SK-N-SH treated with all-trans-retinoic acid at 6 μM for 48 hours (cell line): Measurements from ENCODE around the gene NET1.

Experiments used
- ATAC-seq: fragments of 200-7000 bp; cut with Tn5 transposase; 3 replicates; pipeline ENCODE4 v1.9.1; 2020; ENCODE audit warnings: mild to moderate bottlenecking, moderate library complexity
- BACH2 ChIP-seq: fragments of 250-450 bp; sonication (Bioruptor Pico); IDR thresholded peaks from 2 replicates; pipeline ENCODE4 v1.9.0; 2021; ENCODE audit warnings: mild to moderate bottlenecking, borderline replicate concordance
- CSDC2 ChIP-seq: fragments of 250-450 bp; sonication (Bioruptor Pico); IDR thresholded peaks from 2 replicates; pipeline ENCODE4 v1.5.0; 2020; ENCODE audit warnings: mild to moderate bottlenecking, moderate library complexity
- ESRRG ChIP-seq: fragments of 250-450 bp; sonication (Bioruptor Pico); IDR thresholded peaks from 2 replicates; pipeline ENCODE4 v1.6.1; 2021; ENCODE audit warnings: mild to moderate bottlenecking
- GLIS3 ChIP-seq: fragments of 250-450 bp; sonication (Bioruptor Pico); IDR thresholded peaks from 2 replicates; pipeline ENCODE4 v1.5.0; 2020; ENCODE audit warnings: mild to moderate bottlenecking, moderate library complexity
- OSR1 ChIP-seq: fragments of 250-450 bp; sonication (Bioruptor Pico); IDR thresholded peaks from 2 replicates; pipeline ENCODE4 v1.8.0; 2022; ENCODE audit warnings: moderate library complexity, mild to moderate bottlenecking, inconsistent platforms
- SNAI2 ChIP-seq: fragments of 250-450 bp; sonication (Bioruptor Pico); IDR thresholded peaks from 2 replicates; pipeline ENCODE4 v1.5.0; 2020; ENCODE audit warnings: mild to moderate bottlenecking, moderate library complexity
- TCF4 ChIP-seq: fragments of 250-450 bp; sonication (Bioruptor Pico); IDR thresholded peaks from 2 replicates; pipeline ENCODE4 v1.8.0; 2021; ENCODE audit warnings: mild to moderate bottlenecking, moderate library complexity, borderline replicate concordance
- TOX ChIP-seq: fragments of 250-450 bp; sonication (Bioruptor Pico); IDR thresholded peaks from 2 replicates; pipeline ENCODE4 v1.8.0; 2021; ENCODE audit warnings: mild to moderate bottlenecking, moderate library complexity, borderline replicate concordance
- ZC3H10 ChIP-seq: fragments of 250-450 bp; sonication (Bioruptor Pico); IDR thresholded peaks from 2 replicates; pipeline ENCODE4 v1.5.1; 2021; ENCODE audit warnings: mild to moderate bottlenecking, moderate library complexity
- ZFP30 ChIP-seq: fragments of 450-650 bp; formaldehyde crosslinking; IDR thresholded peaks from 2 replicates; pipeline ENCODE4 v1.5.0; 2022; ENCODE audit warnings: mild to moderate bottlenecking, moderate library complexity
- ZNF565 ChIP-seq: fragments of 450-650 bp; formaldehyde crosslinking; conservative IDR thresholded peaks from 2 replicates; pipeline ENCODE4 v1.5.0; 2020; ENCODE audit warnings: low read depth, mild to moderate bottlenecking, moderate library complexity
- ZNF8 ChIP-seq: fragments of 450-650 bp; formaldehyde crosslinking; IDR thresholded peaks from 2 replicates; pipeline ENCODE4 v1.5.0; 2020; ENCODE audit warnings: mild to moderate bottlenecking, moderate library complexity
- TF ChIP-seq, protein P1 (sequence below): fragments of 250-450 bp; sonication (Bioruptor Pico); IDR thresholded peaks from 2 replicates; pipeline ENCODE4 v1.5.1; 2020; ENCODE audit warnings: low read depth, mild to moderate bottlenecking, moderate library complexity
- TF ChIP-seq, protein P2 (sequence below): fragments of 250-450 bp; sonication (Bioruptor Pico); IDR thresholded peaks from 2 replicates; pipeline ENCODE4 v1.5.1; 2021; ENCODE audit warnings: mild to moderate bottlenecking, moderate library complexity
- TF ChIP-seq, protein P3 (sequence below): fragments of 250-450 bp; sonication (Bioruptor Pico); IDR thresholded peaks from 2 replicates; pipeline ENCODE4 v1.5.0; 2020; ENCODE audit warnings: mild to moderate bottlenecking, moderate library complexity
- TF ChIP-seq, protein P4 (sequence below): fragments of 250-450 bp; sonication (Bioruptor Pico); IDR thresholded peaks from 2 replicates; pipeline ENCODE4 v1.8.0; 2021; ENCODE audit warnings: low read depth, mild to moderate bottlenecking, moderate library complexity, borderline replicate concordance
- TF ChIP-seq, protein P5 (sequence below): fragments of 250-450 bp; sonication (Bioruptor Pico); IDR thresholded peaks from 2 replicates; pipeline ENCODE4 v1.8.0; 2020; ENCODE audit warnings: mild to moderate bottlenecking, moderate library complexity, borderline replicate concordance

Gene NET1

DNA sequence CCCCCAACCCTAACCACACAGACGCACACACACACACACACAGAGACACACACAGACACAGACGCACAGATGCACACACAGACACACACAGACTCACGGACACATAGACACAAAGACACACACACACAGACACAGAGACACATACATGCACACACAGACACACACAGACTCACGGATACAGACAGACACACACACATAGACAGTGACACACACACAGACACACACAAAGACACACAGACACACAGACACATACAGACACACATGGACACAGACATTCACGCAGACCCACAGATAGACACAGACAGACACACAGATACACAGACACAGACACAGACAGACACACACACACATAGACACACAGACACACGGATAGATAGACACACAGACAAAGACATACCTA, 84.9 kb downstream of the NET1 start:
- TF ChIP-seq TCF4 (CRISPR knock-in tag) (no peak), ZNF8 (no peak)
- ATAC-seq = no peak

DNA sequence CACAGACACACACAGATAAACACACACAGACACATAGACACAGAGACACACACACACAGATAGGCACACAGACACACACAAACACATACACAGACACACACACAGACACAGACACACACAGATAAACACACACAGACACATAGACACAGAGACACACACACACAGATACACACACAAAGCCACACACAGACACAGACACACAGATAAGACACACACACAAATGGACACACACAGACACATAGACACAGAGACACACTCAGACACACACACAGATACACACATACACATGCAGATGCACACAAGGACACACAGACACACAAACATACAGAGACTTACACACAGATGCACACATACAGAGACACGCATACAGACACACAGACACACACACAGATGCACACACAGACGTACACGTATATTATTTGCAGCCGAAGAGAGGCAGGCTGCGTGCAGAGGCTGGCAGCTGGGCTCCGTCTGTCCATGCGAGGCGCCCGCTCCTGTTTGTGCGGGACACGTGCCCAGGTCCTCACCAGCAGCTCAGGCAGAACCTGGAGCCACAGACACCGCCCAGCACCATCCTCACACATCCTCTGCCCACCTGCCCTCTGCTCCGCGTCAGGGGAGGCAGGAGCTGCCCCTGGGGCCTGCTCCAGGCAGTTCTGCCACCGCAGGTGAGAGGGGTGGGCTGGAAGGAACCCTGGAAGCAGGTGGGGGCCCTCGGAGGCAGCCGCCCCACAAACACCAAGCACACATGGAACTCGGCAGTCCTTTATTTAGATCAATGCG, 85.8 kb downstream of the NET1 start:
- no peak for ATAC-seq
- TF ChIP-seq, protein P1, sequence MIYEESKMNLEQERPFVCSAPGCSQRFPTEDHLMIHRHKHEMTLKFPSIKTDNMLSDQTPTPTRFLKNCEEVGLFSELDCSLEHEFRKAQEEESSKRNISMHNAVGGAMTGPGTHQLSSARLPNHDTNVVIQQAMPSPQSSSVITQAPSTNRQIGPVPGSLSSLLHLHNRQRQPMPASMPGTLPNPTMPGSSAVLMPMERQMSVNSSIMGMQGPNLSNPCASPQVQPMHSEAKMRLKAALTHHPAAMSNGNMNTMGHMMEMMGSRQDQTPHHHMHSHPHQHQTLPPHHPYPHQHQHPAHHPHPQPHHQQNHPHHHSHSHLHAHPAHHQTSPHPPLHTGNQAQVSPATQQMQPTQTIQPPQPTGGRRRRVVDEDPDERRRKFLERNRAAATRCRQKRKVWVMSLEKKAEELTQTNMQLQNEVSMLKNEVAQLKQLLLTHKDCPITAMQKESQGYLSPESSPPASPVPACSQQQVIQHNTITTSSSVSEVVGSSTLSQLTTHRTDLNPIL = no peak
- TF ChIP-seq CSDC2 (no peak), ZC3H10 (CRISPR knock-in tag) (no peak), TCF4 (CRISPR knock-in tag) (no peak), BACH2 (CRISPR knock-in tag) (no peak), ESRRG (CRISPR knock-in tag) (no peak)
- TF ChIP-seq, protein P2, sequence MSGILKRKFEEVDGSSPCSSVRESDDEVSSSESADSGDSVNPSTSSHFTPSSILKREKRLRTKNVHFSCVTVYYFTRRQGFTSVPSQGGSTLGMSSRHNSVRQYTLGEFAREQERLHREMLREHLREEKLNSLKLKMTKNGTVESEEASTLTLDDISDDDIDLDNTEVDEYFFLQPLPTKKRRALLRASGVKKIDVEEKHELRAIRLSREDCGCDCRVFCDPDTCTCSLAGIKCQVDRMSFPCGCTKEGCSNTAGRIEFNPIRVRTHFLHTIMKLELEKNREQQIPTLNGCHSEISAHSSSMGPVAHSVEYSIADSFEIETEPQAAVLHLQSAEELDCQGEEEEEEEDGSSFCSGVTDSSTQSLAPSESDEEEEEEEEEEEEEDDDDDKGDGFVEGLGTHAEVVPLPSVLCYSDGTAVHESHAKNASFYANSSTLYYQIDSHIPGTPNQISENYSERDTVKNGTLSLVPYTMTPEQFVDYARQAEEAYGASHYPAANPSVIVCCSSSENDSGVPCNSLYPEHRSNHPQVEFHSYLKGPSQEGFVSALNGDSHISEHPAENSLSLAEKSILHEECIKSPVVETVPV (CRISPR knock-in tag) = no peak

DNA sequence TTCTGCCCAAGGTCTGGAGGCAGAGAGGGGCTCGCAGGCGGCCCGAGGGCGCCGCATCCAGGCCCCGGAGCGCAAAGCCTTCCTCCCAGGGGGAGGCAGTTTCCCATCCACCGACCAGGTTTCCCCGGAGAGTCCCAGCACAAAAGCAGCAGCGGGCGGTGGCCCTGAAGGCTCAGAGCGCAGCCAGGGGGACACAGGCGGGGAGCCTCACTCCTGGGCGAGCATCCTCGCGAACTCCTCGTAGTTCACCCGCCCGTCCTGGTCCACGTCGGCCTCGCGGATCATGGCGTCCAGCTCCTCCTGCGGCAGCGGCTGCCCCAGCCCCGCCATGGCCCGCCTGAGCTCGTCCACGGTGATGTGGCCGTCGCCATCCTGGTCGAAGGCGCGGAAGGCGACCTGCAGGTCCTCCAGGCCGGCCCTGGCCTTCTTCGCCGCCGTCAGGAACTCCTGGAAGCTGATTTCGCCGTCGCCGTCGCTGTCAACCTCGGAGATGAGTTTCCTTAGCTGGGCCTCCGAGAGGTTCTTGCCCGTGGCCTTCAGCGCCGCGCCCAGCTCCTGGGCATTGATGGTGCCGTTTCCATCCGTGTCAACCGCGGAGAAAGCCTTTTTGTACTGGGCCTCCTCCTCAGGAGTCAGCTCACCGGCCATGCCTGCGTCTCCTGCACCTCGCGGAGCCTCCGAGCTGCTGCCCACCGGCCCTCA, 86.6 kb downstream of the NET1 start:
- TF ChIP-seq, protein P3, sequence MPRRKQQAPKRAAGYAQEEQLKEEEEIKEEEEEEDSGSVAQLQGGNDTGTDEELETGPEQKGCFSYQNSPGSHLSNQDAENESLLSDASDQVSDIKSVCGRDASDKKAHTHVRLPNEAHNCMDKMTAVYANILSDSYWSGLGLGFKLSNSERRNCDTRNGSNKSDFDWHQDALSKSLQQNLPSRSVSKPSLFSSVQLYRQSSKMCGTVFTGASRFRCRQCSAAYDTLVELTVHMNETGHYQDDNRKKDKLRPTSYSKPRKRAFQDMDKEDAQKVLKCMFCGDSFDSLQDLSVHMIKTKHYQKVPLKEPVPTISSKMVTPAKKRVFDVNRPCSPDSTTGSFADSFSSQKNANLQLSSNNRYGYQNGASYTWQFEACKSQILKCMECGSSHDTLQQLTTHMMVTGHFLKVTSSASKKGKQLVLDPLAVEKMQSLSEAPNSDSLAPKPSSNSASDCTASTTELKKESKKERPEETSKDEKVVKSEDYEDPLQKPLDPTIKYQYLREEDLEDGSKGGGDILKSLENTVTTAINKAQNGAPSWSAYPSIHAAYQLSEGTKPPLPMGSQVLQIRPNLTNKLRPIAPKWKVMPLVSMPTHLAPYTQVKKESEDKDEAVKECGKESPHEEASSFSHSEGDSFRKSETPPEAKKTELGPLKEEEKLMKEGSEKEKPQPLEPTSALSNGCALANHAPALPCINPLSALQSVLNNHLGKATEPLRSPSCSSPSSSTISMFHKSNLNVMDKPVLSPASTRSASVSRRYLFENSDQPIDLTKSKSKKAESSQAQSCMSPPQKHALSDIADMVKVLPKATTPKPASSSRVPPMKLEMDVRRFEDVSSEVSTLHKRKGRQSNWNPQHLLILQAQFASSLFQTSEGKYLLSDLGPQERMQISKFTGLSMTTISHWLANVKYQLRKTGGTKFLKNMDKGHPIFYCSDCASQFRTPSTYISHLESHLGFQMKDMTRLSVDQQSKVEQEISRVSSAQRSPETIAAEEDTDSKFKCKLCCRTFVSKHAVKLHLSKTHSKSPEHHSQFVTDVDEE (CRISPR knock-in tag) = no peak
- TF ChIP-seq GLIS3 (CRISPR knock-in tag) (no peak), OSR1 (CRISPR knock-in tag) (no peak), BACH2 (CRISPR knock-in tag) (no peak), TOX (CRISPR knock-in tag) (no peak), ZC3H10 (CRISPR knock-in tag) (no peak), ZNF565 (CRISPR knock-in tag) (no peak), ZNF8 (no peak), SNAI2 (CRISPR knock-in tag) (no peak), ZFP30 (CRISPR knock-in tag) (no peak)
- TF ChIP-seq, protein P4, sequence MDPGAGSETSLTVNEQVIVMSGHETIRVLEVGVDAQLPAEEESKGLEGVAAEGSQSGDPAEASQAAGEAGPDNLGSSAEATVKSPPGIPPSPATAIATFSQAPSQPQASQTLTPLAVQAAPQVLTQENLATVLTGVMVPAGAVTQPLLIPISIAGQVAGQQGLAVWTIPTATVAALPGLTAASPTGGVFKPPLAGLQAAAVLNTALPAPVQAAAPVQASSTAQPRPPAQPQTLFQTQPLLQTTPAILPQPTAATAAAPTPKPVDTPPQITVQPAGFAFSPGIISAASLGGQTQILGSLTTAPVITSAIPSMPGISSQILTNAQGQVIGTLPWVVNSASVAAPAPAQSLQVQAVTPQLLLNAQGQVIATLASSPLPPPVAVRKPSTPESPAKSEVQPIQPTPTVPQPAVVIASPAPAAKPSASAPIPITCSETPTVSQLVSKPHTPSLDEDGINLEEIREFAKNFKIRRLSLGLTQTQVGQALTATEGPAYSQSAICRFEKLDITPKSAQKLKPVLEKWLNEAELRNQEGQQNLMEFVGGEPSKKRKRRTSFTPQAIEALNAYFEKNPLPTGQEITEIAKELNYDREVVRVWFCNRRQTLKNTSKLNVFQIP (CRISPR knock-in tag) = no peak
- TF ChIP-seq, protein P1 = no peak
- TF ChIP-seq, protein P2 (CRISPR knock-in tag) = no peak
- TF ChIP-seq, protein P5, sequence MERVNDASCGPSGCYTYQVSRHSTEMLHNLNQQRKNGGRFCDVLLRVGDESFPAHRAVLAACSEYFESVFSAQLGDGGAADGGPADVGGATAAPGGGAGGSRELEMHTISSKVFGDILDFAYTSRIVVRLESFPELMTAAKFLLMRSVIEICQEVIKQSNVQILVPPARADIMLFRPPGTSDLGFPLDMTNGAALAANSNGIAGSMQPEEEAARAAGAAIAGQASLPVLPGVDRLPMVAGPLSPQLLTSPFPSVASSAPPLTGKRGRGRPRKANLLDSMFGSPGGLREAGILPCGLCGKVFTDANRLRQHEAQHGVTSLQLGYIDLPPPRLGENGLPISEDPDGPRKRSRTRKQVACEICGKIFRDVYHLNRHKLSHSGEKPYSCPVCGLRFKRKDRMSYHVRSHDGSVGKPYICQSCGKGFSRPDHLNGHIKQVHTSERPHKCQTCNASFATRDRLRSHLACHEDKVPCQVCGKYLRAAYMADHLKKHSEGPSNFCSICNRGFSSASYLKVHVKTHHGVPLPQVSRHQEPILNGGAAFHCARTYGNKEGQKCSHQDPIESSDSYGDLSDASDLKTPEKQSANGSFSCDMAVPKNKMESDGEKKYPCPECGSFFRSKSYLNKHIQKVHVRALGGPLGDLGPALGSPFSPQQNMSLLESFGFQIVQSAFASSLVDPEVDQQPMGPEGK (CRISPR knock-in tag) = no peak
- no peak for ATAC-seq
